T-helper 2 cell (primary cell): ENCODE measurements around the gene ITFG1.
"Not testable (repeated sequence)": the region's sequence is repeated elsewhere in the genome, so short reads cannot be mapped to it uniquely, and the experiment has no call there.

ENCODE experiments used
- DNase-seq, 5 experiments: peaks; one replicate each; pipeline versions ENCODE4 v3.0.0 to v3.0.0-alpha.2; 2012 to 2022

ITFG1 gene

GRCh38 chr16:47473004-47473403 is 12.1 kb upstream of the ITFG1 start:
- not testable (repeated sequence) for DNase-seq

GRCh38 chr16:47470810-47471209 is 9.9 kb upstream of the ITFG1 start:
- DNase-seq, result no peak

- no peak for DNase-seq
These were observed 9.3 kb upstream of the ITFG1 start for GRCh38 chr16:47470211-47470610.

GRCh38 chr16:47469227-47469626 is 8.4 kb upstream of the ITFG1 start:
- DNase-seq, result no peak

- not testable (repeated sequence) for DNase-seq
These were observed 7.3 kb upstream of the ITFG1 start for GRCh38 chr16:47468070-47468689.

- no peak for DNase-seq
These were observed 6.6 kb upstream of the ITFG1 start for GRCh38 chr16:47467501-47467900.

- no peak for DNase-seq
These were observed 5.2 kb upstream of the ITFG1 start for GRCh38 chr16:47465919-47466630.

- DNase-seq, result no peak
These were observed 3.1 kb upstream of the ITFG1 start for GRCh38 chr16:47463771-47464624.

GRCh38 chr16:47461598-47462266 is 869 bp upstream of the ITFG1 start:
- peak in 1 of 5 experiments; percentile 64 for DNase-seq

GRCh38 chr16:47460359-47460710 is 528 bp downstream of the ITFG1 start:
- DNase-seq, result no peak

- DNase-seq, result no peak
These were observed 1.3 kb downstream of the ITFG1 start for GRCh38 chr16:47459603-47460002.

- no peak for DNase-seq
These were observed 2.5 kb downstream of the ITFG1 start for GRCh38 chr16:47458331-47458730.

- DNase-seq, result no peak
These were observed 11.1 kb downstream of the ITFG1 start for GRCh38 chr16:47449788-47450187.

- no peak for DNase-seq
These were observed 11.9 kb downstream of the ITFG1 start for GRCh38 chr16:47448830-47449575.

- no peak for DNase-seq
These were observed 14.4 kb downstream of the ITFG1 start for GRCh38 chr16:47446431-47446830.

- DNase-seq, result not testable (repeated sequence)
These were observed 18.0 kb downstream of the ITFG1 start for GRCh38 chr16:47442884-47443283.

GRCh38 chr16:47440066-47440465 is 20.8 kb downstream of the ITFG1 start:
- DNase-seq, result not testable (repeated sequence)

- not testable (repeated sequence) for DNase-seq
These were observed 26.6 kb downstream of the ITFG1 start for GRCh38 chr16:47434274-47434673.

- no peak for DNase-seq
These were observed 28.9 kb downstream of the ITFG1 start for GRCh38 chr16:47431960-47432359.

GRCh38 chr16:47426806-47427205 is 34.1 kb downstream of the ITFG1 start:
- DNase-seq, result no peak

- DNase-seq, result no peak
These were observed 36.0 kb downstream of the ITFG1 start for GRCh38 chr16:47424846-47425245.

GRCh38 chr16:47416869-47417268 is 44.0 kb downstream of the ITFG1 start:
- no peak for DNase-seq
